Lung microvascular endothelial cell (primary cell): ENCODE data around the gene NBR1. TPM values are rescaled to one million over a fixed set of nuclear protein-coding genes. Genes with fewer than 3 reads are reported as not detected.
"Not testable (repeated sequence)": the region's sequence is repeated elsewhere in the genome, so short reads cannot be mapped to it uniquely, and the experiment has no call there.

Source experiments
- DNase-seq, 2 donors: peaks; one replicate each; pipeline versions ENCODE4 v3.0.0 to v3.0.0-alpha.2; 2010; ENCODE audit warnings: low read depth in 2 of 2
- total RNA-seq: library from RNA; depleted of rRNA; stranded (reverse); fragments of >200 nt; gene quantifications from 2 replicates; pipeline ENCODE4 v1.2.1, GENCODE V29; 2014

The NBR1 gene
- total RNA-seq, 1 donor from 2014 or later = 75.4 TPM

DNA sequence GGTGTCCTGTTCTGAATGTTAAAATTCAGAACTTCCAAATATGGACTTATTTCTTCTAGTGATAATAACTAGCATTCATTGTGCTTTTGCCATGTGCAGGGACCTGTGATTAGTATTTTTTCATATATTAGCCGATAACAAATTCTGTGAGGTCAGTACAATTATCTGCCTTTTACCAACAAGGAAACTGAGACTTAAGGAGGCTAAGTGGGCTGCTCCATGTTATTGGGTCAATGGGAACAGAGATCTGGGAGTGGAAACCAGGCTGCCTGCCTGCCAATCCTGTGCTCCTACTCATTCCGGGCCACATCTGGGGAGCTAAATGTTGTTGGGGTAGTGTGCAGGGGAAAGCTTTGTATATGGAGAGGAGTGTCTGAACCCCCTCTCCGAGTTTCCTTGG, 44.3 kb downstream of the NBR1 start:
- DNase-seq = no peak

- DNase-seq = no peak
Observed at GRCh38 chr17:43216369-43216761, 45.4 kb downstream of the NBR1 start.

DNA sequence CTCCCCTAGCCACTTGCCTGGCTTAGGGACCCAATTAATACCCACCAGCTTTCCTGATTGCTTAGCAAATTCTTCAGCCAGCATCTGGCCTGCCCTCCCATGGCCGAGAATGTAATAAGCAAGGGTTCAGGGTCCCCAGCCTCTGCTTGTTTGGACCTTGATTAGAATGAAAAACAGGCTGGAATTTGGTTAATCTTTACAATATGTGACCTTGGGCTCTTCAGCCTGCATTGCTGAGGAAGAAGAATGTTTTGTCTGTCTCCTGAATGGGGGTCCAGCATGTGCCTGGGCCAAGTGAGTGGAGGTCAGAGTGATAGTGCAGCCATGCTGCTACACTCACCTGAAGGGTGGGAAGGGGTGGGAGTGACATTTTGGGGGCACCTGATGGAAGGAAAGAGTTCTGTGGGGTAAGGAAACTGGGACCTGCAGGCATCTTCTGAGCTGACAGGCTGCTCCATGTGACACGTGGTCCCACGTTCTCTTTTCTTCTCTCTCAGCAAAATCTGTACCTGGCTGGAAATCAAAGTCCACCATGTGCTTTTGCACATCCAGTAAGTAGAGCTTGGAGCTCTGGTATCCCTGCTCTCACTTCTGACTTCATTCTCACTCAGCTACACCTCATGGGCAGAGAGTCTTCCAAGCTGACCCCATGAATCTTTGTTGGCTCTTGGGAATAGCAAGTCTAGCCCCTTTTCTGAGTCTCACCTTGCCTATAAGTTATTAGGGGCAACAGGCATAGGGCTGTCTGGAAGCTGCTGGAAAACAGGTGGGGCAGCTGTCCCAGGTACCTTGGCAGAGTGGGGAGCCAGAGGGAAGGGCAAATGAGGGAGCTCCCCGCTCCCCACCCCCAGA, 46.0 kb downstream of the NBR1 start:
- no peak for DNase-seq

- no peak for DNase-seq
Observed at GRCh38 chr17:43217614-43218087, 46.6 kb downstream of the NBR1 start.

- DNase-seq = no peak
Observed at GRCh38 chr17:43219001-43219400, 48.0 kb downstream of the NBR1 start.

- DNase-seq = no peak
Observed at GRCh38 chr17:43219746-43220380, 48.8 kb downstream of the NBR1 start.

GRCh38 chr17:43220511-43221125, 49.6 kb downstream of the NBR1 start:
- no peak for DNase-seq

DNA sequence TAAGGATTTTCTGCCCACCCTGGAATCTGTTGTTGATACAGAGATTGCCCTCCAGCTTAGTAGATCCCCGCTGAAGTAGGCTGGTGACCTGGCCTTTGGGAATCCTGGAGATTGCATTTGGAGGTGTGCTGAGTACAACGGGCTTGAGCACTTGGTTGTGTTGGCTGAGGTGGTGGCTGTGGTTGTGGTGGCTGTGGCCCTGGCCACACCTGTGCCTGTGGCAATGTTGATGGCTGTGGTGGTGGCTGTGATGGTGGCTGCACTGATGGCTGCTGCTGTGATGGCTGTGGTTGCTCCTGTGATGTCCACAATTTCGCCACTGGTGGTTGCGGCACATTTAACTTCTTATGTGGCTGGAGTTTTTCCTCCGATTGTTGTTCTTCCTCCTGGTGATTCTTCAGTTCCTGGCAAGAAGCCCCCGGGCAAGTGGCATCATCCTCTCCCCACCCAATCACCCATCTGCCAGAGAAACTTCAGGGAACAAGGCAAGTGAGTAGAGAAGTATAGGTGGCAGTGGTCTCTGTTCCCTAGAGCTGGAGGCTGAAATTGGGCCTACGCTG, 53.2 kb downstream of the NBR1 start:
- no peak for DNase-seq

DNA sequence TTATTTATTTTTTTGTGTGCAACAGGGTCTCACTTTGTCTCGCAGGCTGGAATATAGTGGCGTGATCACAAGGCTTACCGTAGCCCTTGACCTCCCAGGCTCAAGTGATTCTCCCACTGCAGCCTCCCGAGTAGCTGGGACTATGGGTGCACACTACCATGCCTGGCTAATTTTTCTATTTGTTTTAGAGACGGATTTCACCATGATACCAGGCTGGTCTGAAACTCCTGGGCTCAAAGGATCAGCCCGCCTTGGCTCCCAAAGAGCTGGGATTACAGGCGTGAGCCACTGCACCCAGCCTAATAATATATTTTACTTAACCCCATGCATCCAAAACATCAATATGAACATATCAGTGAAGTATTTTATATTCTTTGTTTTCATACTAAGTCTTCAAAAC, 55.4 kb downstream of the NBR1 start:
- no peak for DNase-seq

- DNase-seq = not testable (repeated sequence)
Observed at GRCh38 chr17:43228020-43228782, 57.2 kb downstream of the NBR1 start, which contains the start of gene CCDC200. Gene CCDC200 (minus strand): TSS chr17:43228623. CDS start chr17:43228554, 69 bp downstream.

DNA sequence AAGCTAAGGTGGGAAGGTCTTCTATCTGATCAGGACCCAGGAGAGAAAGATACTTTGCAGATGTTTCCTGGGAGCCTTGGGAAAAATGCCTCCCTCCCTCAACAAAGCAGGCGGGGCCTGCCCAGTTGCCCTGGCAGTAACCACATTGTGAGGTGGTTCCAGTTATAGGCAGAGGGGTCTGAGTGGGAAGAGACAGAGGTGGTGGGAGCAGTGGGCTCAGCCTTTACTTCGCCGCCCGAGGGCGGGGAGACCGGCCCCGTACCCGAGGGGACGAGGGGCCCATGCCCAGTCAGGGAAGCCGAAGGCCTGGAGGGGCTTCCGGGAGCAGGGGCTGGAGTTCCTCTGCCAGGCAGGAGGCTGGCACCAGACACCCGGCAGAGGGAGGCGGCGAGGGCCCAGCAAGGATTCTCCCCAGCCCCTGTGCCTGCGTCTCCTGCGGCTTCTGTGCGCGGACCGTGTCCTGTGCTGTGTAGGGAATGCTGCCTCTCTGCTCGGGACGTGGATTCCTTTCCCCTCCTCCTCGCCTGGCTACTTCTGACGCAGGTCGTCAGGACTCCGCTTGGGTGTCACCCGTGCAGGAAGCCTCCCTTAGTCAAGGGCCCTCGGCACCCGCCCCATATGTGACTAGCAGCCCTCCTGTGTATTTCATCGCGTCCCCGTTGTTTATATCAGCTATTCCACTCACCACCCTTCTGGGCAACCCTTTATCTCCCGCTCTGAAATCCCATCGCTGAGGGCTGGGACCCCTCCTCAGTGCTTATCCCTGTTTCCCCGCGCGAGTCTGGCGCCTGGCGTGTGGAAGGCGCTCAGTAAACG, 60.4 kb downstream of the NBR1 start:
- not testable (repeated sequence) for DNase-seq

- DNase-seq = not testable (repeated sequence)
Observed at GRCh38 chr17:43232021-43232699, 61.1 kb downstream of the NBR1 start.

- not testable (repeated sequence) for DNase-seq
Observed at GRCh38 chr17:43233263-43233662, 62.2 kb downstream of the NBR1 start.

GRCh38 chr17:43233877-43234276, 62.9 kb downstream of the NBR1 start, which contains the start of gene RNU2-1:
Gene RNU2-1 (minus strand): TSS chr17:43233977.
- not testable (repeated sequence) for DNase-seq

GRCh38 chr17:43239597-43239996, 68.6 kb downstream of the NBR1 start:
- DNase-seq = not testable (repeated sequence)

- not testable (repeated sequence) for DNase-seq
Observed at GRCh38 chr17:43240596-43241352, 69.8 kb downstream of the NBR1 start.

GRCh38 chr17:43246456-43246855, 75.4 kb downstream of the NBR1 start:
- not testable (repeated sequence) for DNase-seq
